Liver (tissue), 3 donors: Measurements from ENCODE around the gene ASIC4.

Source experiments
- ATF3 ChIP-seq: IDR thresholded peaks from 2 replicates; pipeline ENCODE4 v1.6.1; 2016; ENCODE audit warnings: antibody characterized with exemption
- CTCF ChIP-seq: fragments of 150-350 bp; IDR thresholded peaks from 2 replicates; pipeline ENCODE4 v1.5.1; 2017; ENCODE audit warnings: improper control_type of control experiment, low read depth, low read length; ENCODE audit not compliant: missing input control
- EGR1 ChIP-seq, 2 donors: IDR thresholded peaks; 2 replicates each; pipeline ENCODE4 v1.6.1; 2016 to 2018; ENCODE audit warnings: antibody characterized with exemption in 2 of 2, low read depth in 2 of 2
- HNF4G ChIP-seq: IDR thresholded peaks from 2 replicates; pipeline ENCODE4 v1.6.1; 2016; ENCODE audit warnings: antibody characterized with exemption
- RAD21 ChIP-seq, 2 donors: IDR thresholded peaks; 2 replicates each; pipeline ENCODE4 v1.6.1; 2016; ENCODE audit warnings: antibody characterized with exemption in 2 of 2, mild to moderate bottlenecking in 2 of 2
- RXRA ChIP-seq, 2 donors: IDR thresholded peaks; 2 replicates each; pipeline ENCODE4 v1.6.1; 2017 to 2018; ENCODE audit warnings: antibody characterized with exemption in 2 of 2, mild to moderate bottlenecking in 1 of 2
- TAF1 ChIP-seq: conservative IDR thresholded peaks from 2 replicates; pipeline ENCODE4 v1.6.1; 2016; ENCODE audit warnings: antibody characterized with exemption, mild to moderate bottlenecking
- YY1 ChIP-seq: IDR thresholded peaks from 2 replicates; pipeline ENCODE4 v1.6.1; 2016; ENCODE audit warnings: antibody characterized with exemption, mild to moderate bottlenecking
- ZBTB33 ChIP-seq: IDR thresholded peaks from 2 replicates; pipeline ENCODE4 v1.6.1; 2016; ENCODE audit warnings: antibody characterized with exemption
- TF ChIP-seq, protein P1 (sequence below): IDR thresholded peaks from 2 replicates; pipeline ENCODE4 v1.6.1; 2016; ENCODE audit warnings: antibody characterized with exemption, mild to moderate bottlenecking
- donor health status: healthy.
- donor health status: healthy.

DNA sequence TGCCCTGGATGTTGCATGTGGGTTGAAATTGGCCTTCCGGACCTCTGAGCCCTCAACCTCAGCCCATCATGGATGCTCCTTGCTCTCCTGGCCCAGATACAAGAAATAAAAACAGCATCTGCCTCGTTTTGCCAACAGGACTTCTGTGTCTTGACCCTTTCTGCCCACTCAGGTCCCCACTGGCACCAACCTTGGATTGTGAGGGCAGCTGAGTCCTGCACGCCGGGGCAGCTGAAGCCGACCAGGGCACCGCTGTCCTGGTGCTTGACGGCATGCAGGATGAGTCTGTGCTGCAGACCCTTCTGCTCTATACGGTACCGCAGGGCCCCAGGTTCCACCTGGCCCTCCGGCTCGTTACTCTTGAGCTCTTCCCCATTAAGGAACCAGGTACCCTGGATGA lies 52.4 kb downstream of the ASIC4 start:
- TF ChIP-seq HNF4G (no peak), CTCF (no peak), EGR1 (IDR thresholded peaks at IDR 0.05; ENCODE audit: low read depth in 2 of 2) (no peak), TAF1 (no peak), YY1 (no peak), RAD21 (IDR thresholded peaks at IDR 0.05) (no peak), ZBTB33 (no peak), RXRA (IDR thresholded peaks at IDR 0.05) (no peak), ATF3 (no peak)
- TF ChIP-seq, protein P1, sequence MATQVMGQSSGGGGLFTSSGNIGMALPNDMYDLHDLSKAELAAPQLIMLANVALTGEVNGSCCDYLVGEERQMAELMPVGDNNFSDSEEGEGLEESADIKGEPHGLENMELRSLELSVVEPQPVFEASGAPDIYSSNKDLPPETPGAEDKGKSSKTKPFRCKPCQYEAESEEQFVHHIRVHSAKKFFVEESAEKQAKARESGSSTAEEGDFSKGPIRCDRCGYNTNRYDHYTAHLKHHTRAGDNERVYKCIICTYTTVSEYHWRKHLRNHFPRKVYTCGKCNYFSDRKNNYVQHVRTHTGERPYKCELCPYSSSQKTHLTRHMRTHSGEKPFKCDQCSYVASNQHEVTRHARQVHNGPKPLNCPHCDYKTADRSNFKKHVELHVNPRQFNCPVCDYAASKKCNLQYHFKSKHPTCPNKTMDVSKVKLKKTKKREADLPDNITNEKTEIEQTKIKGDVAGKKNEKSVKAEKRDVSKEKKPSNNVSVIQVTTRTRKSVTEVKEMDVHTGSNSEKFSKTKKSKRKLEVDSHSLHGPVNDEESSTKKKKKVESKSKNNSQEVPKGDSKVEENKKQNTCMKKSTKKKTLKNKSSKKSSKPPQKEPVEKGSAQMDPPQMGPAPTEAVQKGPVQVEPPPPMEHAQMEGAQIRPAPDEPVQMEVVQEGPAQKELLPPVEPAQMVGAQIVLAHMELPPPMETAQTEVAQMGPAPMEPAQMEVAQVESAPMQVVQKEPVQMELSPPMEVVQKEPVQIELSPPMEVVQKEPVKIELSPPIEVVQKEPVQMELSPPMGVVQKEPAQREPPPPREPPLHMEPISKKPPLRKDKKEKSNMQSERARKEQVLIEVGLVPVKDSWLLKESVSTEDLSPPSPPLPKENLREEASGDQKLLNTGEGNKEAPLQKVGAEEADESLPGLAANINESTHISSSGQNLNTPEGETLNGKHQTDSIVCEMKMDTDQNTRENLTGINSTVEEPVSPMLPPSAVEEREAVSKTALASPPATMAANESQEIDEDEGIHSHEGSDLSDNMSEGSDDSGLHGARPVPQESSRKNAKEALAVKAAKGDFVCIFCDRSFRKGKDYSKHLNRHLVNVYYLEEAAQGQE, result no peak
